Fibroblast of lung (primary cell): ENCODE results near the gene NTN3.

ENCODE experiments used
- CTCF ChIP-seq, 2 donors: IDR thresholded peaks in 1 of 2; conservative IDR thresholded peaks in 1 of 2; 1 replicate in 1 of 2; 2 replicates in 1 of 2; pipeline ENCODE4 v1.5.1; 2011 to 2012; ENCODE audit warnings: low read length in 2 of 2, control low read depth in 1 of 2, inconsistent platforms in 1 of 2, low read depth in 1 of 2, mild to moderate bottlenecking in 1 of 2
- EZH2 ChIP-seq: IDR thresholded peaks from 2 replicates; pipeline ENCODE4 v1.5.1; 2012; ENCODE audit warnings: low read length, control low read depth, mild to moderate bottlenecking; ENCODE audit errors: missing control alignments

DNA sequence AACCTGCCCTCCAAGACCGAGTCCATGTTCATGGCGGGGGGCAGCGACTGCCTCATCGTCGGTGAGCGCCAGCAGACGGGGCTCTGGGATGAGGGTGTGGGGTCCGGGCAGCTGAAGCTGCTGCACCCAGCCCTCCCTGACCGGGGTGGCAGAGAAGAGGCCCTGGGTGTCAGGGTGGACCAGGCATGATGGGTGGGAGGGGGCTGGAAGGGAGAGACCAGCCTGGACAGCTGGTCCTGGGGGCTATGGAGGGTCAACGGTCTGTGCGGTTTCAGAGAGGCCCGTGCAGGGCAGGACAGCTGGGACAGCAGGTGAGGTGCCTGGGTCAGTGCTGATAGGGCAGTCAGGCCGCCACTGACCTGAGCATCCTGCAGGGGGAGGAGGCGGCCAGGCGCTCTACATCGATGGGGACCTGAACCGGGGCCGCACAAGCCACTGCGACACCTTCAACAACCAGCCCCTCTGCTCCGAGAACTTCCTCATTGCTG lies 29.4 kb downstream of the NTN3 start:
- TF ChIP-seq EZH2 (no peak), CTCF (conservative IDR thresholded peaks at IDR 0.05 in 1 of 2, IDR thresholded peaks at IDR 0.05 in 1 of 2; ENCODE audit: low read depth in 1 of 2, low read length in 2 of 2) (no peak)
